WTC11 (cell line): Measurements from ENCODE around the gene TP53I13. TPM values are rescaled to one million over a fixed set of nuclear protein-coding genes. Genes with fewer than 3 reads are reported as not detected.

Source experiments
- ATAC-seq: fragments of 200-7000 bp; cut with Tn5 transposase; 2 replicates; pipeline ENCODE4 v1.10.0; 2021; ENCODE audit warnings: mild to moderate bottlenecking, moderate library complexity
- CTCF ChIA-PET: fragments of 300-600 bp; sonication (Branson Sonifier 250); formaldehyde crosslinking; loops from one replicate; lab custom pipeline; 2021; ENCODE audit warnings: antibody characterized with exemption; lab: Charles Lee
- POLR2A ChIA-PET: fragments of 350-600 bp; sonication (Branson Sonifier 250); formaldehyde crosslinking; loops from one replicate; lab custom pipeline; 2021; ENCODE audit warnings: antibody characterized with exemption; lab: Charles Lee
- DNase-seq: peaks from one replicate; pipeline ENCODE4 v3.0.0; 2021; ENCODE audit warnings: low spot score
- H3K27ac Mint-ChIP-seq: 2 replicates; pipeline ENCODE4 v1.8.0; 2021; ENCODE audit warnings: mixed read lengths
- H3K27me3 Mint-ChIP-seq: 2 replicates; pipeline ENCODE4 v1.8.0; 2021; ENCODE audit warnings: low read depth, mild to moderate bottlenecking, moderate library complexity, mixed read lengths
- H3K36me3 Mint-ChIP-seq: 2 replicates; pipeline ENCODE4 v1.8.0; 2021; ENCODE audit warnings: mixed read lengths
- H3K4me1 Mint-ChIP-seq: 2 replicates; pipeline ENCODE4 v1.8.0; 2022; ENCODE audit warnings: mixed read lengths
- H3K4me3 Mint-ChIP-seq: 2 replicates; pipeline ENCODE4 v1.8.0; 2021; ENCODE audit warnings: mild to moderate bottlenecking, moderate library complexity, mixed read lengths
- H3K9me3 Mint-ChIP-seq: 2 replicates; pipeline ENCODE4 v1.8.0; 2021; ENCODE audit warnings: mixed read lengths
- CREM ChIP-seq: sonication (generic); formaldehyde crosslinking; IDR thresholded peaks from 2 replicates; pipeline ENCODE4 v1.8.1; 2022; ENCODE audit warnings: mild to moderate bottlenecking, missing genetic modification reagents, moderate library complexity
- FOXJ3 ChIP-seq: sonication (generic); formaldehyde crosslinking; IDR thresholded peaks from 2 replicates; pipeline ENCODE4 v1.9.0; 2021; ENCODE audit warnings: missing genetic modification reagents, mild to moderate bottlenecking, borderline replicate concordance
- FOXP1 ChIP-seq: sonication (generic); formaldehyde crosslinking; IDR thresholded peaks from 2 replicates; pipeline ENCODE4 v1.8.0; 2022; ENCODE audit warnings: missing genetic modification reagents, mild to moderate bottlenecking, moderate library complexity, borderline replicate concordance
- GRHL2 ChIP-seq: fragments of 250-450 bp; sonication (Bioruptor Pico); IDR thresholded peaks from 2 replicates; pipeline ENCODE4 v1.8.0; 2022; ENCODE audit warnings: mild to moderate bottlenecking, moderate library complexity; ENCODE audit not compliant: insufficient replicate concordance, severe bottlenecking
- JUN ChIP-seq: sonication (generic); formaldehyde crosslinking; IDR thresholded peaks from 2 replicates; pipeline ENCODE4 v1.8.0; 2023; ENCODE audit warnings: mild to moderate bottlenecking, missing genetic modification reagents
- MYBL2 ChIP-seq: sonication (generic); formaldehyde crosslinking; IDR thresholded peaks from 2 replicates; pipeline ENCODE4 v1.8.1; 2023; ENCODE audit warnings: mild to moderate bottlenecking, moderate library complexity, missing genetic modification reagents
- NFE2L1 ChIP-seq: sonication (generic); formaldehyde crosslinking; IDR thresholded peaks from 2 replicates; pipeline ENCODE4 v1.8.1; 2023; ENCODE audit warnings: missing genetic modification reagents
- NR2C2 ChIP-seq: sonication (generic); formaldehyde crosslinking; IDR thresholded peaks from 2 replicates; pipeline ENCODE4 v1.8.0; 2022; ENCODE audit warnings: mild to moderate bottlenecking, missing genetic modification reagents
- OVOL2 ChIP-seq: fragments of 250-450 bp; sonication (Bioruptor Pico); IDR thresholded peaks from 2 replicates; pipeline ENCODE4 v1.9.0; 2021; ENCODE audit warnings: mild to moderate bottlenecking, borderline replicate concordance
- RELA ChIP-seq: sonication (generic); formaldehyde crosslinking; IDR thresholded peaks from 2 replicates; pipeline ENCODE4 v1.8.1; 2022; ENCODE audit warnings: missing genetic modification reagents, mild to moderate bottlenecking, borderline replicate concordance
- SMAD3 ChIP-seq: sonication (generic); formaldehyde crosslinking; IDR thresholded peaks from 2 replicates; pipeline ENCODE4 v1.8.0; 2022; ENCODE audit warnings: missing genetic modification reagents, mild to moderate bottlenecking, borderline replicate concordance
- ZNF121 ChIP-seq: sonication (generic); formaldehyde crosslinking; IDR thresholded peaks from 2 replicates; pipeline ENCODE4 v1.8.0; 2023; ENCODE audit warnings: missing genetic modification reagents
- ZNF416 ChIP-seq: fragments of 250-450 bp; sonication (Bioruptor Pico); IDR thresholded peaks from 2 replicates; pipeline ENCODE4 v1.9.0; 2021; ENCODE audit warnings: mild to moderate bottlenecking, inconsistent platforms
- total RNA-seq: library from RNA; stranded (reverse); gene quantifications from 3 replicates; pipeline ENCODE4 v1.2.3, GENCODE V29; 2021
- TF ChIP-seq, protein P1 (sequence below): sonication (generic); formaldehyde crosslinking; IDR thresholded peaks from 2 replicates; pipeline ENCODE4 v1.8.1; 2023; ENCODE audit warnings: mild to moderate bottlenecking, missing genetic modification reagents, moderate library complexity
- TF ChIP-seq, protein P2 (sequence below): sonication (generic); formaldehyde crosslinking; IDR thresholded peaks from 2 replicates; pipeline ENCODE4 v1.8.0; 2022; ENCODE audit warnings: mild to moderate bottlenecking, missing genetic modification reagents
- TF ChIP-seq, protein P3 (sequence below): fragments of 250-450 bp; sonication (Bioruptor Pico); conservative IDR thresholded peaks from 2 replicates; pipeline ENCODE4 v1.9.0; 2021; ENCODE audit warnings: mild to moderate bottlenecking
- TF ChIP-seq, protein P4 (sequence below): sonication (generic); formaldehyde crosslinking; IDR thresholded peaks from 2 replicates; pipeline ENCODE4 v1.8.0; 2022; ENCODE audit warnings: missing genetic modification reagents
- TF ChIP-seq, protein P5 (sequence below): fragments of 250-450 bp; sonication (Bioruptor Pico); IDR thresholded peaks from 2 replicates; pipeline ENCODE4 v1.9.0; 2021; ENCODE audit warnings: mild to moderate bottlenecking, borderline replicate concordance
- TF ChIP-seq, protein P6 (sequence below): sonication (generic); formaldehyde crosslinking; IDR thresholded peaks from 2 replicates; pipeline ENCODE4 v1.8.1; 2022; ENCODE audit warnings: low read depth, mild to moderate bottlenecking, moderate library complexity, missing genetic modification reagents, borderline replicate concordance
- TF ChIP-seq, protein P7 (sequence below): sonication (generic); formaldehyde crosslinking; IDR thresholded peaks from 2 replicates; pipeline ENCODE4 v1.8.1; 2023; ENCODE audit warnings: mild to moderate bottlenecking, missing genetic modification reagents

The TP53I13 gene
- total RNA-seq, 1 experiment from 2014 or later: 41.9 TPM

DNA sequence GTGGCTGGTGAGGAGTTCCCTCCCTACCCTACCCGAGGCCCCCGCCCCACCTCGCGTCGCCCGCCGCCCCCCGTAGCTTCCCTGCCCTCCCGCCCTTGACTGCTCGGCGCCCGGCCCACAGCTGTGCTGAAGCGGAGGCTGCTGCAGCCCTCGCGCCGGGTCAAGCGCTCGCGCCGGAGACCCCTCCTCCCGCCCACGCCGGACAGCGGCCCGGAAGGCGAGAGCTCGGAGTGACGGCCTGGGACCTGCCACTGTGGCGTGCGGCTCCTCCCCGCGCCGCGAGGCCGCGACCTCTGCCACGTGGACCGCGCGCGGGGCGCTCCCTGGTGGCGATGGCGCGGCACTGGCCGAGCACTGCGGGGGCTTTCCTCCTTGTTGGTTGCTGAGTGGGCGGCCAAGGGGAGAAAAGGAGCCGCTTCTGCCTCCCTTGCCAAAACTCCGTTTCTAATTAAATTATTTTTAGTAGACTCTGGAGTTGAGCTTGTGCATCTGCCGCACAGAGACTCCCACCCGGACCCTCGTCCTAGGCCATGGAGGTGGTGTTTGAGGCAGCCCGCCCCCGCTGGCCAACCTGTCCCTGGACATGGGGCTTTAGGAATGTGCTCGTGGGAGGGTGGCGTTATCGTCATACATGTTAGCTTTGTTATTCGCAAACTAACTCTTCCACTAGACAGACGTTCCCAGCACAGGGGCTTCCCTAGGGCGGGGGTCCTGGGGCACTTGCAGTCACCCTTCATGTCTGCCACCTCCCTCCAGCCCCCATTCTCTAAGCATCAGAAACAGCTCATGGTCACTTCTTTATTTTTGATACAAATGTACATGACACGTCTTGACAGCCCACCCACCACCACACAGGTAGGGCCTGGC is 4.4 kb downstream of the TP53I13 start:
- DNase-seq (peak; percentile 64), ATAC-seq (peak; percentile 14)
- Mint-ChIP-seq H3K27ac (no peak overlapping the region), H3K36me3 (peaks cover 15% of the 10 kb centered on the region; the same call in 1 of the 2 replicates), H3K9me3 (no peaks in the 10 kb centered on the region), H3K4me3 (peak overlapping the region; percentile 37), H3K27me3 (peaks cover 11% of the 10 kb centered on the region), H3K4me1 (peaks cover 10% of the 10 kb centered on the region)
- CTCF ChIA-PET: interaction anchor here (0.6 to 11.4 kb wide), 19 partner anchors 8 to 482 kb away, joined by 3 to 112 read pairs (median 5); partner anchors contain the start of genes ANKRD13B and CORO6
- POLR2A ChIA-PET: no interaction called here
- no peak for TF ChIP-seq RELA (CRISPR knock-in tag)
- no peak for TF ChIP-seq CREM
- TF ChIP-seq, protein P1, sequence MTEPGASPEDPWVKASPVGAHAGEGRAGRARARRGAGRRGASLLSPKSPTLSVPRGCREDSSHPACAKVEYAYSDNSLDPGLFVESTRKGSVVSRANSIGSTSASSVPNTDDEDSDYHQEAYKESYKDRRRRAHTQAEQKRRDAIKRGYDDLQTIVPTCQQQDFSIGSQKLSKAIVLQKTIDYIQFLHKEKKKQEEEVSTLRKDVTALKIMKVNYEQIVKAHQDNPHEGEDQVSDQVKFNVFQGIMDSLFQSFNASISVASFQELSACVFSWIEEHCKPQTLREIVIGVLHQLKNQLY: no peak
- no peak for TF ChIP-seq JUN (CRISPR knock-in tag)
- 0 out of 2 replicates have a peak, but pooled peaks have one; percentile 15 for TF ChIP-seq ZNF416 (CRISPR knock-in tag)
- TF ChIP-seq, protein P2, sequence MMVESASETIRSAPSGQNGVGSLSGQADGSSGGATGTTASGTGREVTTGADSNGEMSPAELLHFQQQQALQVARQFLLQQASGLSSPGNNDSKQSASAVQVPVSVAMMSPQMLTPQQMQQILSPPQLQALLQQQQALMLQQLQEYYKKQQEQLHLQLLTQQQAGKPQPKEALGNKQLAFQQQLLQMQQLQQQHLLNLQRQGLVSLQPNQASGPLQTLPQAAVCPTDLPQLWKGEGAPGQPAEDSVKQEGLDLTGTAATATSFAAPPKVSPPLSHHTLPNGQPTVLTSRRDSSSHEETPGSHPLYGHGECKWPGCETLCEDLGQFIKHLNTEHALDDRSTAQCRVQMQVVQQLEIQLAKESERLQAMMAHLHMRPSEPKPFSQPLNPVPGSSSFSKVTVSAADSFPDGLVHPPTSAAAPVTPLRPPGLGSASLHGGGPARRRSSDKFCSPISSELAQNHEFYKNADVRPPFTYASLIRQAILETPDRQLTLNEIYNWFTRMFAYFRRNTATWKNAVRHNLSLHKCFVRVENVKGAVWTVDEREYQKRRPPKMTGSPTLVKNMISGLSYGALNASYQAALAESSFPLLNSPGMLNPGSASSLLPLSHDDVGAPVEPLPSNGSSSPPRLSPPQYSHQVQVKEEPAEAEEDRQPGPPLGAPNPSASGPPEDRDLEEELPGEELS (CRISPR knock-in tag): no peak
- TF ChIP-seq, protein P3, sequence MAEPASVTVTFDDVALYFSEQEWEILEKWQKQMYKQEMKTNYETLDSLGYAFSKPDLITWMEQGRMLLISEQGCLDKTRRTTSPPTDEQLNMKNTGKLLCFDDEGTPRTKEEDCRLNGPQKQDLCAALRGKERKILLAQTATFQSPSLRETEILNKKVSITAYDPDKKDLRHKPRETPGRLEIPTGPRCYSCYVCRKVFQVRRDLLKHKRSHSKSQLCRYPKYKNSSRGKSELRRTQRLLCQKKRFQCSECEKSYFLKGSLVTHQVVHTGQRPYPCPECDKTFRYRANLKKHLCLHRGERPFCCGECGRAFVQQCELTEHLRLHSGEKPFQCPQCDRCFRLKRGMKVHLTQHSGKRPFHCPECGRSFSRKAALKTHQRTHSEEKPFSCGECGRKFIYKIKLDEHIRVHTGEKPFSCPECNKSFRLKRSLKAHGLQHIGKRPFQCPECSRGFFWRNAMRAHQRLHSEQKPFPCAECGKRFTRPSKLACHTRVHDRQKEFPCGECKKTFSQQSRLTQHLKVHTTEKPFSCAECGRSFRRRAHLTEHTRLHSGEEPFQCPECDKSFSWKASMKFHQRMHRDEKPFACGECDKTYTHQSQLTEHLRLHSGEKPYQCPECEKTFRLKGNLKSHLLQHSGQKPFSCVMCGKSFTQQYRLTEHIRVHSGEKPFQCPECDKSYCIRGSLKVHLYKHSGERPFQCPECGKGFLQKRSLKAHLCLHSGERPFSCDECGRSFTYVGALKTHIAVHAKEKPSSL (CRISPR knock-in tag): no peak
- TF ChIP-seq GRHL2: no peak
- no peak for TF ChIP-seq SMAD3 (CRISPR knock-in tag)
- peak; percentile 56 for TF ChIP-seq FOXP1 (CRISPR knock-in tag)
- TF ChIP-seq, protein P4, sequence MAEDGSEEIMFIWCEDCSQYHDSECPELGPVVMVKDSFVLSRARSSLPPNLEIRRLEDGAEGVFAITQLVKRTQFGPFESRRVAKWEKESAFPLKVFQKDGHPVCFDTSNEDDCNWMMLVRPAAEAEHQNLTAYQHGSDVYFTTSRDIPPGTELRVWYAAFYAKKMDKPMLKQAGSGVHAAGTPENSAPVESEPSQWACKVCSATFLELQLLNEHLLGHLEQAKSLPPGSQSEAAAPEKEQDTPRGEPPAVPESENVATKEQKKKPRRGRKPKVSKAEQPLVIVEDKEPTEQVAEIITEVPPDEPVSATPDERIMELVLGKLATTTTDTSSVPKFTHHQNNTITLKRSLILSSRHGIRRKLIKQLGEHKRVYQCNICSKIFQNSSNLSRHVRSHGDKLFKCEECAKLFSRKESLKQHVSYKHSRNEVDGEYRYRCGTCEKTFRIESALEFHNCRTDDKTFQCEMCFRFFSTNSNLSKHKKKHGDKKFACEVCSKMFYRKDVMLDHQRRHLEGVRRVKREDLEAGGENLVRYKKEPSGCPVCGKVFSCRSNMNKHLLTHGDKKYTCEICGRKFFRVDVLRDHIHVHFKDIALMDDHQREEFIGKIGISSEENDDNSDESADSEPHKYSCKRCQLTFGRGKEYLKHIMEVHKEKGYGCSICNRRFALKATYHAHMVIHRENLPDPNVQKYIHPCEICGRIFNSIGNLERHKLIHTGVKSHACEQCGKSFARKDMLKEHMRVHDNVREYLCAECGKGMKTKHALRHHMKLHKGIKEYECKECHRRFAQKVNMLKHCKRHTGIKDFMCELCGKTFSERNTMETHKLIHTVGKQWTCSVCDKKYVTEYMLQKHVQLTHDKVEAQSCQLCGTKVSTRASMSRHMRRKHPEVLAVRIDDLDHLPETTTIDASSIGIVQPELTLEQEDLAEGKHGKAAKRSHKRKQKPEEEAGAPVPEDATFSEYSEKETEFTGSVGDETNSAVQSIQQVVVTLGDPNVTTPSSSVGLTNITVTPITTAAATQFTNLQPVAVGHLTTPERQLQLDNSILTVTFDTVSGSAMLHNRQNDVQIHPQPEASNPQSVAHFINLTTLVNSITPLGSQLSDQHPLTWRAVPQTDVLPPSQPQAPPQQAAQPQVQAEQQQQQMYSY: no peak
- no peak for TF ChIP-seq NR2C2 (CRISPR knock-in tag)
- TF ChIP-seq NFE2L1 (CRISPR knock-in tag): no peak; the same call in 1 of the 2 replicates
- TF ChIP-seq ZNF121: no peak
- TF ChIP-seq, protein P5, sequence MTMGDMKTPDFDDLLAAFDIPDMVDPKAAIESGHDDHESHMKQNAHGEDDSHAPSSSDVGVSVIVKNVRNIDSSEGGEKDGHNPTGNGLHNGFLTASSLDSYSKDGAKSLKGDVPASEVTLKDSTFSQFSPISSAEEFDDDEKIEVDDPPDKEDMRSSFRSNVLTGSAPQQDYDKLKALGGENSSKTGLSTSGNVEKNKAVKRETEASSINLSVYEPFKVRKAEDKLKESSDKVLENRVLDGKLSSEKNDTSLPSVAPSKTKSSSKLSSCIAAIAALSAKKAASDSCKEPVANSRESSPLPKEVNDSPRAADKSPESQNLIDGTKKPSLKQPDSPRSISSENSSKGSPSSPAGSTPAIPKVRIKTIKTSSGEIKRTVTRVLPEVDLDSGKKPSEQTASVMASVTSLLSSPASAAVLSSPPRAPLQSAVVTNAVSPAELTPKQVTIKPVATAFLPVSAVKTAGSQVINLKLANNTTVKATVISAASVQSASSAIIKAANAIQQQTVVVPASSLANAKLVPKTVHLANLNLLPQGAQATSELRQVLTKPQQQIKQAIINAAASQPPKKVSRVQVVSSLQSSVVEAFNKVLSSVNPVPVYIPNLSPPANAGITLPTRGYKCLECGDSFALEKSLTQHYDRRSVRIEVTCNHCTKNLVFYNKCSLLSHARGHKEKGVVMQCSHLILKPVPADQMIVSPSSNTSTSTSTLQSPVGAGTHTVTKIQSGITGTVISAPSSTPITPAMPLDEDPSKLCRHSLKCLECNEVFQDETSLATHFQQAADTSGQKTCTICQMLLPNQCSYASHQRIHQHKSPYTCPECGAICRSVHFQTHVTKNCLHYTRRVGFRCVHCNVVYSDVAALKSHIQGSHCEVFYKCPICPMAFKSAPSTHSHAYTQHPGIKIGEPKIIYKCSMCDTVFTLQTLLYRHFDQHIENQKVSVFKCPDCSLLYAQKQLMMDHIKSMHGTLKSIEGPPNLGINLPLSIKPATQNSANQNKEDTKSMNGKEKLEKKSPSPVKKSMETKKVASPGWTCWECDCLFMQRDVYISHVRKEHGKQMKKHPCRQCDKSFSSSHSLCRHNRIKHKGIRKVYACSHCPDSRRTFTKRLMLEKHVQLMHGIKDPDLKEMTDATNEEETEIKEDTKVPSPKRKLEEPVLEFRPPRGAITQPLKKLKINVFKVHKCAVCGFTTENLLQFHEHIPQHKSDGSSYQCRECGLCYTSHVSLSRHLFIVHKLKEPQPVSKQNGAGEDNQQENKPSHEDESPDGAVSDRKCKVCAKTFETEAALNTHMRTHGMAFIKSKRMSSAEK (CRISPR knock-in tag): no peak
- TF ChIP-seq, protein P6, sequence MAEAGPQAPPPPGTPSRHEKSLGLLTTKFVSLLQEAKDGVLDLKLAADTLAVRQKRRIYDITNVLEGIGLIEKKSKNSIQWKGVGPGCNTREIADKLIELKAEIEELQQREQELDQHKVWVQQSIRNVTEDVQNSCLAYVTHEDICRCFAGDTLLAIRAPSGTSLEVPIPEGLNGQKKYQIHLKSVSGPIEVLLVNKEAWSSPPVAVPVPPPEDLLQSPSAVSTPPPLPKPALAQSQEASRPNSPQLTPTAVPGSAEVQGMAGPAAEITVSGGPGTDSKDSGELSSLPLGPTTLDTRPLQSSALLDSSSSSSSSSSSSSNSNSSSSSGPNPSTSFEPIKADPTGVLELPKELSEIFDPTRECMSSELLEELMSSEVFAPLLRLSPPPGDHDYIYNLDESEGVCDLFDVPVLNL (CRISPR knock-in tag): no peak
- TF ChIP-seq, protein P7, sequence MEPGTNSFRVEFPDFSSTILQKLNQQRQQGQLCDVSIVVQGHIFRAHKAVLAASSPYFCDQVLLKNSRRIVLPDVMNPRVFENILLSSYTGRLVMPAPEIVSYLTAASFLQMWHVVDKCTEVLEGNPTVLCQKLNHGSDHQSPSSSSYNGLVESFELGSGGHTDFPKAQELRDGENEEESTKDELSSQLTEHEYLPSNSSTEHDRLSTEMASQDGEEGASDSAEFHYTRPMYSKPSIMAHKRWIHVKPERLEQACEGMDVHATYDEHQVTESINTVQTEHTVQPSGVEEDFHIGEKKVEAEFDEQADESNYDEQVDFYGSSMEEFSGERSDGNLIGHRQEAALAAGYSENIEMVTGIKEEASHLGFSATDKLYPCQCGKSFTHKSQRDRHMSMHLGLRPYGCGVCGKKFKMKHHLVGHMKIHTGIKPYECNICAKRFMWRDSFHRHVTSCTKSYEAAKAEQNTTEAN (CRISPR knock-in tag): no peak
- TF ChIP-seq FOXJ3 (CRISPR knock-in tag): no peak
- no peak for TF ChIP-seq OVOL2 (CRISPR knock-in tag)
- TF ChIP-seq MYBL2 (CRISPR knock-in tag): no peak
